ENCODE results near the gene UBQLN1.

- peak; percentile 65 for TF ChIP-seq CTCF (IDR thresholded peaks at IDR 0.05; ENCODE audit: poor library complexity, severe bottlenecking)
- no peak for TF ChIP-seq POLR2AphosphoS5 (IDR thresholded peaks at IDR 0.05)
- no peak for TF ChIP-seq REST (IDR thresholded peaks at IDR 0.05; ENCODE audit: borderline replicate concordance)
- no peak for TF ChIP-seq EP300 (conservative IDR thresholded peaks at IDR 0.05; ENCODE audit: poor library complexity, severe bottlenecking)
- TF ChIP-seq EZH2 (IDR thresholded peaks at IDR 0.05; ENCODE audit: borderline replicate concordance, insufficient read depth, low read length, poor library complexity, severe bottlenecking), result no peak
- no peak for TF ChIP-seq SMC3 (conservative IDR thresholded peaks at IDR 0.05; ENCODE audit: poor library complexity)
- no peak for TF ChIP-seq RAD21 (conservative IDR thresholded peaks at IDR 0.05)
- TF ChIP-seq MXI1 (conservative IDR thresholded peaks at IDR 0.05; ENCODE audit: poor library complexity, severe bottlenecking), result no peak
- no peak for TF ChIP-seq TAF1 (IDR thresholded peaks at IDR 0.05; ENCODE audit: low read depth)
Observed at GRCh38 chr9:83708515-83709158, 879 bp upstream of the UBQLN1 start.
